Measurements from ENCODE around the gene POLR3K.

DNA sequence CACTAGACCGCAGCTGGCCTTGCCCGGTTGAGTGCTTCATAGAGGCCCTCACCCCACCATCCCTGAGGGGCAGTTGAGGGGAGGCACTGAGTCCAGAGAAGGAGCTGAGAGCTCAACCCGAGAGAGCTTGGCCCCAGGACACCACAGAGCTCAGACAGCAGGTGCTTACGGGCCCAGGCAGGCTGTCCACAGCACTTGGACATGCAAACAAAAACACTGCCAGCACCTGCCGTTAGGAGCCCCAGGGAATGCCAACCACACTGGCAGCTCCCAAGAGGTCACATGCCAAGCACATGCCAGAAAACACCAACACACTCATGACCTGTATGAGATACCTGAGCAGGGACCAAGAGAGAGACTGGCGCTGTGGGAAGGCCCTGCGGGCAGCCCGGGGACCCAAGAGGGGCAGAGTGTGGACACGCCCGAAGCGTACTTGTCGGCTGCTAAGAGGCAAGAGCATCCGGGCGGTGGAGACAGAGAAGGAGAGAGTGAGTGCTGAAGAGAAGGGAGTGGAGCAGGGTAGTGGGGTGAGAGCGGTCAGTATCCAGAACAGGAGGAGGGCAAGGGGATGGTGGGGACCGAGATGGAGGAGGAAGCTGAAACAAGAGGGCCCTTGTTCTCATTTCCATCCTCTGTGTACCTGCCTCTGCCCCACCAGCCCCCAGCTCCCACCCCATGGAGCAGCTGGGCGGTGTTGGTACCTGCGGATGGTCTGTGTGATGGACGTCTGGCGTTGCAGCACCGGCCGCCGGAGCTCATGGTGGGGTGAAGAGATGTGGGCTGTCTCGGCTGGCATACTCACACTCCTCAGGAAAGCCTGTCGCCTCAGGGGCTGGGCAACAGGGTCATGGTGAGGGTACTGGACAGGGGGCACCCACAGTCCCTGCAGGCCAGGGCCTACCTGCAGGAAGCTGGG, 10.8 kb upstream of the POLR3K start:
- TF ChIP-seq, protein P1, sequence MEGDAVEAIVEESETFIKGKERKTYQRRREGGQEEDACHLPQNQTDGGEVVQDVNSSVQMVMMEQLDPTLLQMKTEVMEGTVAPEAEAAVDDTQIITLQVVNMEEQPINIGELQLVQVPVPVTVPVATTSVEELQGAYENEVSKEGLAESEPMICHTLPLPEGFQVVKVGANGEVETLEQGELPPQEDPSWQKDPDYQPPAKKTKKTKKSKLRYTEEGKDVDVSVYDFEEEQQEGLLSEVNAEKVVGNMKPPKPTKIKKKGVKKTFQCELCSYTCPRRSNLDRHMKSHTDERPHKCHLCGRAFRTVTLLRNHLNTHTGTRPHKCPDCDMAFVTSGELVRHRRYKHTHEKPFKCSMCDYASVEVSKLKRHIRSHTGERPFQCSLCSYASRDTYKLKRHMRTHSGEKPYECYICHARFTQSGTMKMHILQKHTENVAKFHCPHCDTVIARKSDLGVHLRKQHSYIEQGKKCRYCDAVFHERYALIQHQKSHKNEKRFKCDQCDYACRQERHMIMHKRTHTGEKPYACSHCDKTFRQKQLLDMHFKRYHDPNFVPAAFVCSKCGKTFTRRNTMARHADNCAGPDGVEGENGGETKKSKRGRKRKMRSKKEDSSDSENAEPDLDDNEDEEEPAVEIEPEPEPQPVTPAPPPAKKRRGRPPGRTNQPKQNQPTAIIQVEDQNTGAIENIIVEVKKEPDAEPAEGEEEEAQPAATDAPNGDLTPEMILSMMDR (IDR thresholded peaks at IDR 0.05), result no peak
- TF ChIP-seq POLR2AphosphoS5 (IDR thresholded peaks at IDR 0.05; ENCODE audit: insufficient read depth in 1 of 2, low read depth in 1 of 2) (no peak), POLR2A (IDR thresholded peaks at IDR 0.05) (no peak)

All from vagina (tissue), 2 donors.